GM19239 (cell line): Measurements from ENCODE around the gene SLC16A14.
"Not testable (repeated sequence)": the region's sequence is repeated elsewhere in the genome, so short reads cannot be mapped to it uniquely, and the experiment has no call there.

Experiments used
- DNase-seq: peaks from one replicate; pipeline ENCODE4 v3.0.0; 2011; ENCODE audit warnings: low spot score; ENCODE audit not compliant: insufficient read length
- FAIRE-seq: peaks from 2 replicates; lab custom pipeline; 2011; peaks lifted over from hg19 to GRCh38; lab: Jason Lieb, UNC

The SLC16A14 gene

GRCh38 chr2:230068651-230069055, at the start of gene SLC16A14:
Gene SLC16A14 (minus strand): TSS chr2:230068924. CDS start chr2:230059352, 9,572 bp downstream.
- FAIRE-seq (peak; percentile 88), DNase-seq (peak; percentile 18)

DNA sequence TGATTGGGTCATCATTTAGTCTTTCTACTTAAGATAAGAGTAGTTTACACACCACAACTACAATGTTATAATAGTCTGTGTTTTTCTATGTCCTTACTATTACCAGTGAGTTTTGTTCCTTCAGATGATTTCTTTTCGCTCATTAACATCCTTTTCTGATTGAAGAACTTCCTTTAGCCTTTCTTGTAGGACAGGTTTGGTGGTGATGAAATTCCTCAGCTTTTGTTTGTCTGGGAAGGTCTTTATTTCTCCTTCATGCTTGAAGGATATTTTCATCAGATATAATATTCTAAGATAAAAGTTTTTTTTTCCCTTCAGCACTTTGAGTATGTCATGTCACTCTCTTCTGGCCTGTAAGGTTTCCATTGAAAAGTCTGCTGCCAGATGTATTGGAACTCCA, 38.0 kb upstream of the SLC16A14 start:
- DNase-seq (no peak), FAIRE-seq (no peak)

- not testable (repeated sequence) for DNase-seq, FAIRE-seq
These were observed 33.2 kb upstream of the SLC16A14 start for GRCh38 chr2:230101967-230102366.

DNA sequence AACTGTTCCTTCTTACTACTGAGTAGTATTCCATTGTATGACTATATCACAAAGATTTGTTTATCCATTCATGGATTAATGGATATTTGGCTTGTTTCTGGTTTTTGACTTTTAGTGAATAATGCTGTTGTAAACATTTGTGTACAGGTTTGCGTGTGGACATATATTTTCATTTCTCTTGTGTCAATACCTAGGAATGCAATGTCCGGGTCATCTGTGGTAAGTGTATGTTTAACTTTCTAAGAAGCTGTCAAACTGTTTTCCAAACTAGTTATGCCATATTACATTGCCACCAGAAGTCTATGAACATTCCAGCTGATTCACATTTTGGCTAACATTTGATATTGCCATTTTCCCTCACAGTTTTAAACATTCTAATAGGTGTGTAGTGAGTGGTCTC, 29.1 kb upstream of the SLC16A14 start:
- DNase-seq (no peak), FAIRE-seq (no peak)

- FAIRE-seq: no peak
- DNase-seq: no peak
These were observed 28.7 kb upstream of the SLC16A14 start for GRCh38 chr2:230097424-230097823.

GRCh38 chr2:230090967-230091366, 22.2 kb upstream of the SLC16A14 start:
- no peak for DNase-seq
- FAIRE-seq: no peak

DNA sequence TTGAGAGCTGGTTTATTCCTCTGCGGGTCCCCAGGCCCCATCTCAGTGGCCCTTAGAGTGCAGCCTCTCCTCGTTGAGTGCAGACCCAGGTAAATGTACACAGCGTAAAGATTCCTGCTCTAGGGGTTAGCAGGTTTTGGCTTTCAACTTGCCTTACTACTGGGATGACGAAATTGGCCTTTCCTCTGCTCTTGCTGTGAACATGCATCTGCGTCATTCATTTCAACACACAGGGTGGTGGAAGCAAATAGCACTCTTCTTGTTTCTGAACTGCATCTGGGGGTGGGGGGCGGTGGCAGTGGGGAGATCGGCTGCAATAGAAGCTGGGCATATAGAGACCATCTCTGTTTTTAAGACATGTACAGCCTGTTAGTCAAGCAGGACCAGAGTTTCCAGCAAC, 16.5 kb upstream of the SLC16A14 start:
- no peak for FAIRE-seq

DNA sequence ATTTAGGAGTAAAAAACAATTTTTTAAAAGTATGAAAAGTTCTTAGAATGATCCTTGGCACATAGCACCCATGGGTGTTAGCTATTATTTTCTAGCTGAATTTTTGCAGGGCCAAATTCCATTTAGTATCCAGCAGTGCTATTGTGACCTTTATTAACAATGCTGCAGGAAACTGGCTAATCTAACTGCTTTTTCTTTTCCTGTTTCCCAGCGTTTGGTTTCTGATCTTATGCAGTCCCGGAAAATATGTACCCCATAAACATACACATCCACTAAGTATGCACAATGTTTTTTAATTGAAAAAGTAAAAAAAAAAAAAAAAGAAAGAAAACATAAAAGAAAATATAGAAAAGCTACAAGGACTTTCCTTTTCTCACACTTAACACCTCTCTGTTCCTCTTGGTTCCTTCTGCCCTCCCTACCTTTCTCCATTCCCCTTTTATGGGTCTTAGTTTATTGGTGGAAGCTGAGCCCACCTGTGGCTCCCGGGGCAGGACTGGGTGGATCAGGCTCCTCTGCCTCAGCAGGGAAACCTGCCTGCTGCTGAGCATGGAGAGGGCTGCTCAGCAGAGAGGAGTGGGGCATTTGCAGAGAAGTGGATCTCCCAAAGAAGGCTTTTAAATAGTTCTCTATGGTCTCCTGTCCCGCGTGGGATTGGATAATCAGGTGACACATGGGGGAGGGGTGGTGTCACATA, 9.3 kb upstream of the SLC16A14 start:
- DNase-seq (no peak), FAIRE-seq (no peak)

More for the DNA sequence above, 16.5 kb upstream of the SLC16A14 start:
- no peak for DNase-seq

DNA sequence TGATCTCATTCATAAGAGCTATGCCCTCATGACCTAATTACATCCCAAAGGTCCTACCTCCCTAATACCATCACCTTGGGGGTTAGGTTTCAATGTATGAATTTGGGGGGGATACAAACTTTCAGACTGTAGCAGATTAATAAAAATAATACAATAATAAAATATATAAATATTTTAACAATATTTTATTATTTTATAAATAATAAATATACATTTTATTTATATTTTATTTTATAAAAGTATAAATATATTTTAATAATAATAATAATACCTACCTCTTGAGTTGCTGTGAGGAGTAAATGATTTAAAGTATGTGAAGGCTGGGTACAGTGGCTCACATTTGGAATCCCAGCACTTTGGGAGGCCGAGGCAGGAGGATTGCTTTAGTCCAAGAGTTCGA, 8.1 kb upstream of the SLC16A14 start:
- no peak for FAIRE-seq
- DNase-seq: no peak

DNA sequence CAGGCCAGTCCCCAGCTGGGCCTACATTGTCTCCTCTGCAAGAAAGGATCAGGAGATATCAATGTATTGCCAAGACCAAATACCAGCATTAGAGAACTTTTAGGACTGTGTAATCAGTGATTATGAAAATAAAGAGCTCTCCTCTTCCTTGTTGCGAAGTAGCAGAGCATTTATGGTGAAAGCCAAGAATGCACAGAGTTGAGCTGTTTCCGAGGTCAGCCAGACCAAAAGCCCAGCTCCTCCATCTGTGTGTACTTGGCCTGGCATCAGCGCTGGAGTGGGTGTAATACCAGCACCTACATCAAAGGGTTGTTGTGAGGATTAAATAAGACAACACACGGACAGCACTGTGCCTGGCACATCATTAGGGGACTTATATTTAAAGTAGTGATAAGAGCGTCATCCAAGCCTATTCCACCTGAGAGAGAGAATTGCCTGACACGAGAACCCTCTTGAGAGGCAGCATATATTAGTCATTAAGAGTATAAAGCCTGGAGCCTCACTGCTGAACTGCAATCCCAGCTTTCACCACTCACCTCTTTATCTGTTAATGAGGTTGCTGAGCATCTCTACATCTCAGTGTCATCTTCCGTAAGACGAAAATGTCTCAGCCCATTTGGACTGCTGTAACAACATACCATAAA, 7.4 kb upstream of the SLC16A14 start:
- no peak for DNase-seq

GRCh38 chr2:230071421-230071820, 2.7 kb upstream of the SLC16A14 start:
- DNase-seq: no peak
- FAIRE-seq: no peak

More for the DNA sequence above, 7.4 kb upstream of the SLC16A14 start:
- no peak for FAIRE-seq

DNA sequence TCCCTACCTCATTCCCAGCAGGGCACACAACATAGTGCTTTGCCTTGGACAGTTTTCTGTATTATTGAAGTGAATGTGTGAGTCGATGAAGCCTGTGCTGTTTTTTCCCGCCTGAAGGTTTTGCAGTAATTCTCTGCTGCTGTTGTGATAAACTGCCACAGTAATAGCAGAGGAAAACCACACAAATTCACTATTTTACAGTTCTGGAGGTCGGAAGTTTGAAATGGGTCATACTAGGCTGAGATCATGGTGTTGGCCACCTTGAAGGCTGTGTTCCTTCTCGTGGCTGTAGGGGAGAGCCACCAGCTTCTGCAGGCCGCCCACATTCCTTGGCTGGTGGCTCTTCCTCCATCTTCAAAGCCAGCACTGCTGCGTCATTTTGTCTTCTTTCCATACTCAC, 678 bp upstream of the SLC16A14 start:
- FAIRE-seq (no peak), DNase-seq (no peak)

DNA sequence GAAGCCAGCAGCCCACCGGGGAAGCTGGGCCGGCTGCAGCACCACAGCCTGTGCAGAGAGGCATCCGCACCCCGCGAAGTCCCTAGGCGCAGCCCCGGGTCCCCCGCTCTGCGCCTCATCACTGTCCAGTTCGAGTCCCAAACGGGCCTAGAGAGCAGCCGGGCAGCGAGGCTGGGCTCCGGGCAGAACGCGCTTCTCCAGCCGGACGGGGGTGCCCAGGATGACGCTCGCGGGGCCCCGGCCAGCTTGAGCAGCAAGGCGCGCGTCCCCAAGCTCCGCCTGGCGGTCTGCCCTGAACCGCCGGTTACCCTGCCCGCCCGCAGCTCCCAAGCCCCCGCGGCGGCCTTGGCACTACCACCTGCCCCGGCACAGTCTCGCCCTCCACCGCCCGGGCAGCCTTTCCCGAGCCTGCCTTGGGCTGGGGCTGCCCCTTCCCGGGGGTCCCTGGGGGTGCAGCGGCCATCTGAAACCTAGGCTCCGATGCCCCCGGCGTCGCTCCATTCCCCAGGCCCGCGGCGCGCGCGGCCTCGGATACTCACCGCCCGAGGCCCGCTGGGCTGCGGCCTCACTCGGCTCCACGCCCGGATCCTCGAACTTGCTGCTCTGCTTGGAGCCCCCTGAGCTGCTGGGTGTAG, 591 bp downstream of the SLC16A14 start:
- DNase-seq: peak; percentile 29
- FAIRE-seq: no peak

DNA sequence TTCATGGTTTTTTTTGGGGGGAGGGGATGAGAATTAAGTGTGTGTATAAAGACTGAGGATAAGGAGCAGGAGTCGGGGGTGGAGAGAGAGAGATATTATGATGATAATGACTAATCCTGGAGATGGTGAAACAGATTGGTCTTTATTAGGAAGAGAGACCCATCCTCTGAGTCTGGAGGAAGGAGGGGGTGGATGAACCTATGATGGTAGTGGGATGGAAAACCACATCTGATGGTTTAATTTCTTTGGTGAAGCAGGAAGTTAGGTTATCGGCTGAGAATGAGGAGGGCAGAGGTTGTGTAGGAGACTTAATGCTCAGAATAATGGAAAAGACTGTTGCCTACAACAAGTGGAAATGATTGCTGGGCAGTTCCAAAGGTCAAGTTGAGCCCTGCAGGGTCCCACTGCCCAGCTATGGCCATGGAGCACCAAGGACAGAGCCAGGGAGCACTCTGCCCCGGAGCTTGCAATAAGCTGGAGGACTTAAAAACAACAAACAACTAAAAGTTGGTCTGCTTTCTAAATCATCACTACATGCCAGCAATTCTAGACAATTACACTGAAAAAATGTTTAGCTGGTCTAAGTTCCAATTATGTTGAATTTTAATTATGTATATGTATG, 7.9 kb downstream of the SLC16A14 start:
- DNase-seq (no peak), FAIRE-seq (no peak)

DNA sequence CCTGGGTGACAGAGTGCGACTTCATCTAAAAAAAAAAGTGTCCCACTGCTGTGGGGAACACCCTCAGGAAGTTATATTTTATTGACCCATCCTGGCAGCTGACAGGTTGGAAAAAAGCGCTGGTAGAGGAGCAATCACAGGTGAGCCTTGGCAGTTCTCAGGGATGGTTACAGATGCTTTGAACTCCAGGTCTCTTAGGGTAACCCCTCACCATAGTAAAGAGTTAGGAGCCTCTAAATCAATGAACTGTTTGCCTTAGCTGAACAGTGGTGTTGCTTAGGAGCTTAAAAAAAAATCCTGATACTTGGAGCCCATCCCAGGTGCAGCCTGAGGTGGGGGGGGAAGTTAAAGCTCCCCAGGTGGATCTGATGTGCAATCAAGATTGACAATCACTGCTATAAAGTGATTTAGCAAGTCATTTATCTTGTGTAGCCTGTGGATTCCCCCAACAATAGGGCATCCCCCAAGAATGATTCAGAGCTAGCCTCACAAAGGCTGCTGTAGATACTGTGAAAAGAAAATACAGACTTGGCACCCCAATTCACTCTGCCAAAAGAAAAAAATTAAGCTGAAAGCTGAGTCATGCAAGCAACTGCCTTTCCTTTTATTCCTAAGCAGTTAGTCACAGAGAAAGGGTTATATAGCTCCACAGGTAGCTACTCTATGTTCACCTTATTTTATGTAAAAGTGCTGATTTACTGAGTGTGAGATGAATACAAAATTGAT, 14.8 kb downstream of the SLC16A14 start:
- FAIRE-seq: no peak
- no peak for DNase-seq

DNA sequence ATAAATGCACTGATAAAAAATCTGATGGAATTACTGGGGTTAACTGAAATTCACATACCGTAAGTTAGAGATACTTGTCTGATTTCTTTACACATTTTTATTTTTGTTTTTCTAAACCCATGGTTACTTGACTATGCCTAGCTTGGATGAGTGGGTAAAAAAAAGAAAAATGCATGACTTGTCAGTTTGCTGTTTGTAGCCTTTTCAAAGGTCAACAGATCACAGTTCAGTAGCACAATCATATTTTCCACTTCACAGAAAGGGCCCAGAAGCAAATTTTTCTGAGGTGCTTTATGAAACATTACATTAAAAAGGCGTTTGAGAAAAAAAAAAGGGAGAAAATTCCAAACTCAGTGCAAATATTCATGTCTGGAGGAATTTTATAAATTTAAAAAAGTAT, 16.4 kb downstream of the SLC16A14 start:
- no peak for FAIRE-seq
- no peak for DNase-seq

GRCh38 chr2:230050136-230050535, 18.6 kb downstream of the SLC16A14 start:
- FAIRE-seq (no peak), DNase-seq (no peak)

DNA sequence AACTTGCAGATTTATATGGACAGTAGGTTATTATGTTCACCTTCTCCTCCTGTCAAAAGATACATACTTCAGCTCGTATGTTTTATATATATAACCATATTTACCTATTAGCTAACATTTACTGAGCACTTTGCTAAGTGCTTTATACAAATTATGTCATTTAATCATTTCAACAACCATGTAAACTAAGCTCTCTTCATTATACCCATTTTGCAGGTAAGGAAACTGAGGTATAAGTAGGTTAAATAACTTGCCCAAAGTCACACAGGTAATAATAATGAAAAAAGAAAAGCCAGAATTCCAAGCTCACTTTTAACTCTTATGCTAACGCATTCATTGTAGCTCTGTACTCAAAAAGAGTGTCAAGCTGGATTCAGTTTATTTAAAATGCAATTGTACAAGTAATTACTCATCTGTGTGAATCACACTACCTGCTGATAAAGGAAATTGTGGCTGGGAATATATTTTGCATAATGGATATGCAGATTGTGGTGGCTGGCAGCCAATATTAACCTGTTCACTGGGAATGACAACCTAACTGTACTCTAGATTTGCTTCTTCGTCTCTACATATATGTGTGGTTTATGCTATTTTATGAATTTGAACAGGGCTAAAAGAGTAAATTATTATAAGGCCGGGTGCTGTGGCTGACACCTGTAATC, 20.6 kb downstream of the SLC16A14 start:
- FAIRE-seq (no peak), DNase-seq (no peak)

- FAIRE-seq: no peak
- DNase-seq: no peak
These were observed 22.2 kb downstream of the SLC16A14 start for GRCh38 chr2:230046491-230046890.

DNA sequence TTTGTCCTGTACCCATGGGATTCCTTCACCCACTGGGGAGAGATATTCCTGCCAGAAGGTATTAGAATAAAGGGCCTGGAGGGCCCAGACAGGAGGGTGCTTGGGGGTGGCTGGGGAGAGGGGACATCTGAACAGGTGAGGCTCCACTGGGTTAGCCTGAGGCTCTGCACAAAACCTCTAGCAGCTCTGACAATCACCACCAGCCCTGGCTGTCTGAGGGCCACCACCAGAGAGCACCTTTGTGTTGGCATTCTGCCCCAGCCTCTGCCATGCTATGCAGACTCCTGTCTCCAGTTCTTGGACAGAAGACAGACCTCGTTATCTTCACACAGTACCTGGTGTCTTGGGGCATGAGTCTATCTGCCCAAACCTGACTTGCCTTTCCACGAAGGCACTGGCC, 25.3 kb downstream of the SLC16A14 start:
- FAIRE-seq: no peak

More for the DNA sequence above, 25.3 kb downstream of the SLC16A14 start:
- no peak for DNase-seq
